ENCODE measurements around the gene MARCO.

- TF ChIP-seq ASH2L (IDR thresholded peaks at IDR 0.05; ENCODE audit: low read length) = no peak
- TF ChIP-seq CTCF (IDR thresholded peaks at IDR 0.05; ENCODE audit: control extremely low read depth in 1 of 3, insufficient read depth in 1 of 3, low read depth in 1 of 3, low read length in 3 of 3) = no peak
- no peak for TF ChIP-seq SP1 (IDR thresholded peaks at IDR 0.05; ENCODE audit: low read depth, low read length)
- no peak for TF ChIP-seq POLR2A (IDR thresholded peaks at IDR 0.05; ENCODE audit: control extremely low read depth in 1 of 2, low read depth in 2 of 2, low read length in 2 of 2)
- no peak for TF ChIP-seq RAD21 (IDR thresholded peaks at IDR 0.05 in 1 of 2, conservative IDR thresholded peaks at IDR 0.05 in 1 of 2; ENCODE audit: low read depth in 2 of 2, low read length in 2 of 2)
- no peak for TF ChIP-seq RFX5 (IDR thresholded peaks at IDR 0.05; ENCODE audit: borderline replicate concordance, low read depth, low read length)
- TF ChIP-seq EP300 (IDR thresholded peaks at IDR 0.05; ENCODE audit: borderline replicate concordance in 1 of 2, low read depth in 2 of 2, low read length in 2 of 2) = no peak
- no peak for TF ChIP-seq CHD2 (IDR thresholded peaks at IDR 0.05; ENCODE audit: low read length)
- no peak for TF ChIP-seq TEAD4 (IDR thresholded peaks at IDR 0.05; ENCODE audit: low read depth, low read length)
- no peak for TF ChIP-seq HDAC2 (IDR thresholded peaks at IDR 0.05; ENCODE audit: borderline replicate concordance in 1 of 2, low read depth in 2 of 2, low read length in 2 of 2)
- TF ChIP-seq POLR2AphosphoS5 (IDR thresholded peaks at IDR 0.05; ENCODE audit: low read depth, low read length) = no peak
- TF ChIP-seq YY1 (IDR thresholded peaks at IDR 0.05; ENCODE audit: low read depth, low read length) = no peak
- TF ChIP-seq SIRT6 (IDR thresholded peaks at IDR 0.05; ENCODE audit: low read length) = no peak
Measured at GRCh38 chr2:118988706-118989105, 46.7 kb downstream of the MARCO start.

Data from H1 (cell line).